HUDEP-2 (cell line): Measurements from ENCODE around the gene PPP1R15B.

Experiments used
- DNase-seq, 76 experiments: peaks; one replicate each; lab custom pipeline; 2025; ENCODE audit not compliant: unreplicated experiment in 76 of 76; lab: John Stamatoyannopoulos, UW

Gene PPP1R15B

DNA sequence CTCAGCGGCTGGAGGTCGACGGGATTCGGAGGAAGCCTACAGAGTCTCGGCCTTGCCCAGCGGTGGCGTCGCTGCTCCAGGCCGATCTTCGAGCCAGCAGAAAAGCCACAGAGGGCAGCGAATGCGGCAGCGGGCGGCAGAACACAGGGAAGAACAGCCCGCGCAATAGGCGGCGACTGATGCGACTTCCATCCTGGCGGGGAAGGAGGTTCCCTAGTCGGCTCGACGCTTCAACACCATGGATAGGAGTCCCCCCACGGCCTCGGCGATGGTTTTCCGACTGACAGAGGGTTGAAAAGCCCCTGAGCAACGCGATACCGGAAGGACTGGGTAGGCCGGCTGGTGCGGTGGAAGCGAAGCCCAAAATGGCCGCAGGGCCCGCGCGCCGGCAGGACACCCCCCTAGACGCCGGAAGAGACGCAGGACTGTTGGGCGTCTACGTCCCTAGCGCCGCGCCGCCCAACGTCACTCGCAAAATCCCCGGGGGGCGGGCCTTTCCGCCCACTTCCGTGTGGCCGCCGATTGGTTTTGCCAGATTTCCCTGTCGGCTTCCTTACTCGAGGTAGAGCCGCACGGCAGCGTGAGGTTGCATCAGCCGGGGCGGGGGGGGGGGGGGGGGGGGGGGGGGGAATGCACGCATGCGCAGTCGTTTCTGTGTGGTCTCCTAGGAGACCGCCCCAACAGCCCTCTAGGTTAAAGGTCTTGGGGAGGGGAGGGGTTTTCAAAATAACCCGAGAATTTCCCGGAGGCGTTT is at the start of gene PPP1R15B:
PPP1R15B (minus strand) TSS at position 367 of the 754 bp plus-strand sequence. CDS start 406 bp downstream, outside the sequence.
- peak in 75 of 76 experiments; percentile 32 to 98 (median 94) for DNase-seq

DNA sequence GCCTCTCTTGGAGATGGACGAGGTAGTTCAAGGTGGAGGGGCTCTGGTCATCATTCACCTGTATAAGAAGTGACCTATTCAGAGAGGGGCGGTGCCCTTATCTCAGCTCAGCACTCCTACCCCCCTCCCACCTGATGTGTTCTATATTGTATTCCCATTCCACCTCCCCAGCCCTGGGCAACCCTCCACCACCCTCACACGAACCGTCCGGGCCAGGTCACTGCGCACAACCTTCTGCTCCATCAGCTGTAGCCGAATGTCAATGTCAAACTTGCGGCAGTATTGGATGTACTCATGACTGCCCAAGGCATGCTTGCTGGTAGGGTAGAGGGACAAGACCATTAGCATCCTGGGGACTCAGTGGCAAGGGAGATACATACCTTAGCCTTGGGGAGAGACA is 48.7 kb upstream of the PPP1R15B start:
- no peak for DNase-seq

DNA sequence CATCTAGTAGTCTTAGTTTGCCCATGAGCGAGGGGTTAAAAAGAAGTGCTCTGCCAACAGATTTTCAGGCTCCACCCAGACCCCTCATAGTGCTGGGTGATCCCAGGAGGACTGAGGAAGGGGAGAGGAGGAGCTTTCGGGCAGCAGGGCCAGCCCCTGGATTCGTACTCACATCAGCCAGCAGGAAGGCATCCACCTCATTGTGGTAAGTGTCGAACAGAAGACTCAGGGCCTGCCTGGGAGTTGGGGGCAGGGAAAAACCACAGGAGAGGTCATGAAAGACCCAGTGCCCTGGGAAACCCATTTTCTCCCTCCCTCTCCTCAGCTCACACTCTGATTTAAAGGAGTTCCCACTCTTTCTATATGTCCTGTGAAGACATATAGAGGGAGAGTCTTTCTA is 48.1 kb upstream of the PPP1R15B start:
- DNase-seq: no peak

DNA sequence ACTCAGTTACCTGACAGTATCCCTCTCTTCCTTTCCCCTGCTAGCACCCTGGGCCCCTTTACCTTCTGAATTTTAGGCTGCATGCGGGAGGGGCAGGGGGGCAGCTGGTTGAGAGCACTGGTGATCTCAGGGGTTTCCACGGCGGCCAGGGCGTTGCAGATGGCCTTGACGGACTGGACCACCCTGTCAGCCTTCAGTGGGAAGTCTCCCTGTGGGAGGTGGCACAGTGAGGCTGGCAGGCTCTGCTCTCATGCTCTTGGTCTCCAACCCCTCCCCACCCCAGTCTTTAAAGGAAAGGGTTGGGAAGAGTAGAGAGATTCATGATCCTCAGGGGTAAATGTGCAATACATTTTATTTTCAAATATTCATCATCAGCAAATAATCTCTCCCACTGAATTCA is 46.0 kb upstream of the PPP1R15B start:
- DNase-seq: no peak

DNA sequence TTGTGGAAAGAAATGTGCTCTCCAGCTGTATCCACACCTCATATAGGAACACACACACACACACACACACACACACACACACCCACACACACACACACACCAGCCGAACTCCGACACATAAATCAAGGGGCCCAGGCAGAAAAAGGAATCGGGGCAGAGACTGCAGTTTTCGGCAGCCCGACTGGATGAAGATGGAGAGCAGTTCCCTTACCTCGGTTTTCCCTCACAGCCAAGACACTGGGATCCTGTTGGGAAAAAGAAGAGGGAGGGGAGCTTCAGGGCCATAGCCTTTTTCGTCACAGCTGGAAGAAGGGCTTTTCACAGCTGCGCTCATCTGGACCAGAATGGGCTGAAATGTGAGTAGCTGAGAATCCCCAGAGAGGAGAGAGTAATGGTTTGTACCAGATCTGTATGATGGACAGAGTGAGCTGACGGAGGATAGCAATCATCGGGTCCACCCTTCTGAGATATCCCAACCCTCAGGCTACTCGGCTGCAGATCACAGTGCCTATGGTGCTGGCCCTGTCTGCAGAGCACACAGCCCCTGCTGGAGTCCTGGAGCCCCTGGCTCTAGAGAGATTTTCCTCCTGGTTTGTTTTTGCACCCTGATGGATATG is 45.3 kb upstream of the PPP1R15B start:
- no peak for DNase-seq

DNA sequence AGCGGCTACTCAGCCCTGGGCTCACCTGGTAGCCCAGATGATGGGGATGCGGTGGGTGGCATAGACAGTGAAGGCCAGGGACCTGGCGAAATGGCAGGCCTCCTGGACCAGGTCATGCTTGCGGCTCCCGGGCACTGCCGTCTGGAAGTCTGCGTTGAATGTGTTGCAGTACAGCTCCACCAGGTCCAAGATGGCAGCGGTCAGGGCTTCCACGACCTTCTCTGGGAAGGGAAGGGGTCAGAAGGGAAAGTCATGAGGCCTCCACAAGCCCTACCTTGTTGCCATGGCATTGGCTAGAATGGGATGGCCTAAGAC is 44.2 kb upstream of the PPP1R15B start:
- no peak for DNase-seq

DNA sequence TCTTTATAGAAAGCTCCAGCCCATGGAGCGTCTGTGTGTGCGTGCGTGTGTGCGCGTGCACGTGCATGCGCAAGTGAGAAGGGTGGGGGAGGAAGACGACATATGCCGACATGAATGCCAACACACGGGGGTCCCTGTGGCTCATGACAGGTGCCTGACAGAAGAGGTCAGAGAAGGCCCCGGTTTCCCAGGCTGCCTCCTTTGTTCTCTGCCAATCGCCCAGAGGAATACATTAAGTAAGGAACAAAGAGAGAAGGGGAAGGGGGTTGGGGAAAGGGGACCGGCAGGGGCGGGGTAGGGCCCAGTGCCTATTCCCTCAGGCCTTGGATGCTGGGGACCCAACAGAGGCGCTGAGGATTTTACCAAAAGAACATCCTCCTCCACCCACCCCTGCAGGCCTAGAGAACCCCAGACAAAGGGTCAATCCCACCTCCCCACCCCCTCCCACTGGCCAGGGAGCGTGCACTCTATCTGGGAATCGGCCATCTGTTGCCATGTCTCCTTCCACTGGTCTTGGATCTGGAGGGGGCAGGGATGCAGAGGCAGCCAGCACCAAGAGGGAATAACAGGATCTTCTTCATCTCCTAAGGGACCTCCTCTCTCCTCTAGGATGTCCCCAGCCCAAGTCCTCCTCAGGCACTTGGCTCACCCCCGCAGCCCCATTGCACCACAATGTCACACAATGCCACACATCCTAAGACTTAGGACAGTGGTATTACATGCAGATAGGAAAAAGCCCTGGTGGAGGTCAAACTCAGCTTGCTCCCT is 43.6 kb upstream of the PPP1R15B start:
- DNase-seq: no peak

DNA sequence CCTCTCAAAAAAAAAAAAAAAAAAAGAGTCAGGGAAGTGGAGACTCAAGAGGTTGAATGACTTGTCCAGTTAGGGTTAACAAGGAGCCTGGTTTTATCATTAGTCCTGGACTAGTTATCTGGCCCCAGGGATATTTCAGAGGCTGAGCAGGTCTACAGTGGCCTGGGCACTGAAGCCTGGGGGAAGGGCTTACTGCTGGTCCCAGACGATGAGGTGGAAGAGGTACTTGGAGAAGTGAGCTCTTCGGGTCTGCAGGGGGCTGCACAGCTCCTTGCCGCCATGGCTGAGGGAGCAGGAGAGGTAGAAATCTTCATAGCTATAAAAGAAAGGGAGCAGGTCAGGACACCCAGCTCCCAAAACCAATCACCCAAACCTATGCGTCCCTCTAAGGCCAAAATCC is 42.9 kb upstream of the PPP1R15B start:
- DNase-seq: no peak

DNA sequence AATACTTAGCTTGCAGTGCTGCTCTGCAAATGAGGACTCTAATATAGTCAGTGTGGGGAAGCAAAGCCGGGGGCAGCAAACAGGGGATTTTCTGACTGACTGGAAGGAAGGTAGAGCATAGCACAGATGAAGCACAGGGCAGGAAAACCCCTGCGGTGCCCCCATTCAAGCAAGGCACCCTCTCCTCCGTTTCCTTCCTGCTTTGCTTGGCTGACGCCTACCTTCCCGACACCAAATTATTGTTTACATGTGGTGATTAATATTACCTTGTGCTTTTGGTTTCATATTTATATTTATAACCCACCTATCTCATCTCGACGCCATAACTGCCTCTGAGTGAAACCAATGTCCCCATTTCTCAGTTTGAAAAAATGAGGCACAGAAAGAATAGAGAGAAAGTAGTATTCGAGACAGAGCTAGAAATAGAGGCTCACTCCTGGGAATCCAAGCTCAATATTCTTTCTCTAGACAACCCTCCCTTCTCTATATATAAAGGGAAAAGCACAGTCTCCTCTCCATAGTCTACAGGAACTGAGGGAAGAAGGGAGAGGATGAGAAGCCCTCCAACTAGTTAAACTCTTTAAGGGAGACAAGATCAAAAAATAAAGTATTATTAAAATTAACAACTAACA is 41.6 kb upstream of the PPP1R15B start:
- no peak for DNase-seq

DNA sequence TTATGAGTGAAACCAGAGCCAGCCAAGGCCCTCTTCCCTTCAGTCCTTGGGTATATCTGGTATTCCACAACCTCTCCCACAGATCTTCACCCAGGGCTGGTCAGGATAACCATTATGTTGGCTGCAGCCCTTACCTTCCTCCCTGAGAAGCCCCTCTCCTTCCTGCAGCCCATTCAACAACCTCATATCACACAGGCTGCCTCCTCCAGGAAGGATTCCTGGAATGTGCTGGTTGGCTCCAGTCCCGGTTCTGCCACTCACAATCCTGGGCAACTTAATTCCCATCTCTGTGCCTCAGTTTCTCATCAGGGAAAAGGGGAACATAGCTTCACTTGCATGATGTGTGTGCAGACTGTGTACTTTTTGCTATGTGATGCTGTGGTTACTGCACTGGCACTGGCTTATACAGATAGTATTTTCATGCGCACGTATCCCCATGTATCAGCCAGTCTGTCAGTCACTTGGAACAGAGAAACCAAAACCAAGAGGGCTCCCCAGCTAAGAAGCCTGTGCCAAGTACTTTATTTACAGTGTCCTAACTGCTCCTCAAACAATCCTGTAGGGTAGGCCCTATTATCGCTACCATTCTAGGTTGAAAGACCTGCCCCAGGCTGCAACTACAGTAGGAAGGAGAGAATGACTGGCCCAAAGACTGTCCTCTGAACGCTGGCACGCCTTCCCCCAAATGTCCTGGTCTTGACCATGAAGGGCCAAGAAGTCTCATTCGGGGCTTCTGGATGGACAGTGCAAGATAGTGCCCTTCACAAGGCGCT is 39.9 kb upstream of the PPP1R15B start:
- no peak for DNase-seq

DNA sequence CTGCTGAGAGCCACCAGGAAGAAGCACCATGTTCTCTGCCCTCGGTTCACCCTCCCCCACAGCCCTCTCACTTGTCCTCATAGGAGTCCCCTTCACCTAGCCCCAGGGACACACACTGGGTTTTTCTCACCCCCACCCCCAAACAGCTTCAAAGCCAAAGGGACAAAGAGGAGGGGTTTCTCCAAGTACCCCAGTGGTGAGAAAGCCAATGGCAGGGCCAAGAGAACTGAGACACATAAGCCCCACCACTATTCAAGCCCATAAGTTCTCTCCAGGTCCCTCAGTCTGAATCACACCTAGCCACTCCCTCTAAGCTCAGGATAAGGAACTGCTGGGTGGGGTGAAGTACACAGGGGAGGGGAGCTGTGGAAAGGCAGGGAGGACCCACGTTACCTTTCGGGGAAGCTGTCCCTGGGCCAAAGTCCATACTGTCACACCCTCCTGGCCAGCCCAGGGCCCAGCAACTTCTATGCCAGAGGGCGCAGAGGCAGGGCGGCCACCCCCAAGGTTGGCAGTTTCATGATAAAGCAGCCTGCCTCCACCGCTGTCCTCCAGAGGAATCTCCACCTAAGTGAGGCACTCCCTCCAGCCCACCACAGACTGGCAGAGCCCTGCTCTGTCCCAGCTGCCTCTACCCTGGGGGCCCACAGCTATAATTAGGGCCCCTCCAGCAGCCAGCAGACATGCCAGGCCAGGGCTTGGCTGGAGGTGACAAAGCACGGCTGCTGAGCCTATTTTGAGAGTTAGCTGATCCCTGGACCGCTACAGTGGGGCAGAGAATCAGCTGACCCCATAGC is 39.0 kb upstream of the PPP1R15B start:
- no peak for DNase-seq

DNA sequence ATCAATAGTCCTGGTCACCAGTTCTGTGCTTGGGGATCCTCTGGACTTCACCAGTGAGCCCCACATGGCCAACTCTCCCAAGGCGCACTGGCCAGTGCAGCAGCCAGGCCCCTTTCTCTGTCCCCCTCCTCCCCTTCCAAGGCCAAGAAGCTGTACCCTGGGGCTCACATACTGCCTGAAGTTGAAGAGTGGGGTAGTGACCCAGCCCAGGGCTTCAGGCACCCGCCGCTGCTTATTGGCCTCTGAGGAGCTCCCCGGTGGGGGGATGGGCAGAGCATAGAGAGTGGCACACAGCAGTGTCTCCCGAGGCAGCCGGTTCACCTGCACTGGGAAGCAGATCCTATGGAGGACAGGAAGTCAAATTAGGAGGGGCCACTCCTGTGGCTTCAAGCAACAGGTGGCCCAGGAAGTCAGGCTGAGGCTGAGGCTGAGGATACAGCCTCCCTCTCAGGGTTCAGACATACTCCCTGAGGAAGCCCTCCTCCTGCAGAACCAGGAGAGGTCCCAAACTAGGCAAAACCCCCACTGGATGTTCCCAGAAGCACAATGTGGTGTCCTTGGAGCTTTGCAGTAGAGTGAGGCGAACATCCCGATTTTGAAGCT is 38.2 kb upstream of the PPP1R15B start:
- no peak for DNase-seq

DNA sequence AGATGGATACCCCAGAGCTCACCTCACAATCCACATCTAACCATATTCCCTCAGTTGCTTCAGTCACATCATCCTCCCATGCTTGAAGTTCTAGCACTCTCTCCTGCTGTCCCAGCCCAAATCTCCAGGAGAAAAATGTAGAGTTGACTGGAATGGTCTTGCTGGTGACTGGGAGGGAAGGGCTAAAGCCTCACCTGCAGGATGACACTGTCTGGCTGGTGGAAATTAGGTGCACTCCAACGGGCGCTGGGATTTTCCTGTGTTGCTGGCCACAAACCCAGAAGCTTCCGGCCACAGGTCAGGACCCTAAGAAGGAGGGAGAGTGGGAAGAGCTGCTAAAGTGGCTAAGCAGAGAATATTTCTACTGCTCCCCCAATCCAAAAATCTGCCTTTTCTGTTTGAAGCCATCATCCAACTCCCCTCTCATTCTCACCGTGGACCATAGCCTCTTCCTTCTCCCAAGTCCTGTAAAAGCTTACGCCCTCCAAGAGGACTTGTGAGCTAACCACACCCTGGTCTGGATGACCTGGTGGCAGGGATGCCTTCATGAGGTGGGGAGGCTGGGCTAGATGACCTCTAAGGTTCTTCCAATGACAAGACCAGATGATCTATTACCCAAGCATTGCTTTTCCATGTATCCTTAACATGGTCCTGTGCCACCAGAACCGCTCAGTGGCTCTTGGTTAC is 37.5 kb upstream of the PPP1R15B start:
- no peak for DNase-seq

DNA sequence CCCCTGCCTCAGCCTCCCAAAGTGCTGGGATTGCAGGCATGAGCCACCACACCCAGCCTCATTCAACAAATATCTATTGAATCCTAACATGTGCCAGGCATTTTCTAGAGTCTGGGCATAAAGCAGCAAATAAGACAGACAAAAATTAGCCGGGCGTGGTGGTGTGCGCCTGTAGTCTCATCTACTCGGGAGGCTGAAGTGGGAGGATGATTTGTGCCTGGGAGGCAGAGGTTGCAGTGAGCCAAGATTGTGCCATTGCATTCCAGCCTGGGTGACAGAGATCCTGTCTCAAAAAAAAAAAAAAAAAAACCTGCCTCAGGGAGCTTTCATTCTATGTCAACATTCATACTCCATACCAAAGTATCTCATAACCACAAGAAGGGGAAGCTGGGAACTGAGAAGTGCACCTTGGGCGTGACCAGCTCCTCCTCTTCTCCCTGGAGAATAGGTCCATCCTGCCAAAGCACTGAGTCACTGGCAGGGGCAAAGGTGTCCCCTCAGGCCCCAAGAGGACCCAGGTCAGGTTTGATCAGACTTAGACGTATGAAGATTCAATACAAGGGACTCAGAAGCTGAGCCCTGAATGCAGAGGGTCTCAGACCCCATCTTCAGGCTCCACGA is 36.8 kb upstream of the PPP1R15B start:
- no peak for DNase-seq

DNA sequence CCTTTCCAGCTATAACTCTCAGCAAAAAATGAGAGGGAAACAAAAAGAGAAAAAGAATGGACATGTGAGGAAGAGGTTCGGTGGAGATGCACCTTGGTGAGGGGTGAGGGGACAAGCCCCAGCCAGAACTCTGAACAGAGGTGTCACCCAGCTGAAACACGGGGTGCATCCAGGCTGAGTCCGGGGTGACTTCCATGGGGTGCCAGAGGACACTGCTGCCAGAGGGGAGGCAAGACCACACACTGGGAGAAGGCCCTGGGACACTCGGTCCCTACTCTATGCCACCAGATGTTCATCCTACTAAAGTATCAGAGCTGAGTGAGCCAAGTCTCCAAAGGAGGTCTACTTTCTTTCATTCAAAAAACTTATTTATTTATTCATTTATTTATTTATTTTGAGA is 36.1 kb upstream of the PPP1R15B start:
- DNase-seq: no peak

DNA sequence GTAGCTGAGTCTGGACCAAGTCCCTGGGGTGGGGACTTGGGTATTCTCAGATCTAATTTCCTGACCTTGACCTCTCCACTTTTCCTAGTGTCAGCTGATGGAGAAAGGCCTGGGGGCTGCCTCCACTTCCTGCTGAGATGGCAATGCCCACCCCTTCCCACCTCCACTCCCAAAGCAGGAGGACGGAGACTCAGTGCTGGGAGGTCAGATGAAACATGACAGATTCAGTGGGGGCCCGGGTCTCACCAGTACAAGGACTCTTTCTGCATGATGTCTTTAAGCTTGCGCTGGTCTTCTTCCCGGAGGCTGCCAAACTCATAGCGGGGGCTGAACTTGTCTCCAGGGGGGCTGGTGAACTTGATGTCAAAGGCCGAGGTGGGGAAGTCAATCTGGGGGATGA is 35.6 kb upstream of the PPP1R15B start:
- no peak for DNase-seq

DNA sequence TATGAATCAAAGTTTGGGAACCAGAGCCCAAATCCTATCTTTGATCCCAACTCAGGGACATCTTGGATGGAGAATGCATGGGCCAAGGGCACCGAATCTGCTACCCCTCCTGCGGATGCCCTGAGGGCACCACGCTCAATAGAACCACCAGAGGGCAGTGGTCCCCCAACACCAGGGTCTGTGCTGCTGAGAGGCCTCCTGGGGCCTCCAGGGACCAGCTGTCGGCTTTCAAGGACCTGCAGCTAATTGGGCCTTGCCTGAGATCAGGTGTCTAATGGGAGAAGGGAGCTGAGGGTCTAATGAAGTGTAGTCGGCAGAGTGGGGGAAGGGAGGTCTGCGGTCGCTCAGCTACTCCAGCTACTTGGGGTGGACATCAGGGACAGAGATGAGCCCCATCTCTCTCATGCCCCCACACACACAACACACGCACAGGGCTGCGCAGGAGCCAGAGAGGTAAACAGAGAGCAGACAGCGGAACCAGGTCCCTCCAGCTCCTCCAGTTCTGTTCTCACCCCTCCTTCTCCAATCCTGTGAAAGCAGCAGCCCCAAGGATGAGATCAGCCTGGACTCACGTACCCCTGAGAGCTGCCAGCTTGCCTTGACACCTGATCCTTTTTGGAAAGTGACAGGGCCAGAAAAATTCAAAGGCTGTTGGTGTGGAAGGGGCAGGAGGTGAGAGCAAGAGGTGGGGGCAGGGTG is 34.9 kb upstream of the PPP1R15B start:
- DNase-seq: peak in 46 of 76 experiments; percentile 5 to 64 (median 27)
